ENCODE results near the gene MATCAP1. TPM values are rescaled to one million over a fixed set of nuclear protein-coding genes. Genes with fewer than 3 reads are reported as not detected.

MATCAP1 gene
- total and polyA plus RNA-seq, 2 experiments from 2014 or later = 53.7 to 78.1 TPM

- TF ChIP-seq CTCF (IDR thresholded peaks at IDR 0.05; ENCODE audit: low read depth, low read length) = no peak
- H3K4me1 ChIP-seq (ENCODE audit: low read depth) = no peaks in the 10 kb centered on the region
- peaks cover 2% of the 10 kb centered on the region for H3K27me3 ChIP-seq
- H3K27ac ChIP-seq = no peak overlapping the region
- no peak for DNase-seq (ENCODE audit: low read depth in 1 of 2, low spot score in 1 of 2)
- no peaks in the 10 kb centered on the region for H3K9me3 ChIP-seq (ENCODE audit: low read depth)
- H3K4me3 ChIP-seq = no peak overlapping the region
- H3K36me3 ChIP-seq = peaks cover 19% of the 10 kb centered on the region
Measured at GRCh38 chr16:67146523-67147357, 37.0 kb downstream of the MATCAP1 start.

GRCh38 chr16:67145746-67146145 lies 38.0 kb downstream of the MATCAP1 start:
- H3K27me3 ChIP-seq = no peaks in the 10 kb centered on the region
- no peak for TF ChIP-seq CTCF (IDR thresholded peaks at IDR 0.05; ENCODE audit: low read depth, low read length)
- no peaks in the 10 kb centered on the region for H3K4me1 ChIP-seq (ENCODE audit: low read depth)
- DNase-seq (ENCODE audit: low read depth in 1 of 2, low spot score in 1 of 2) = no peak
- H3K36me3 ChIP-seq = peaks cover 20% of the 10 kb centered on the region
- no peak overlapping the region for H3K27ac ChIP-seq
- no peaks in the 10 kb centered on the region for H3K9me3 ChIP-seq (ENCODE audit: low read depth)
- H3K4me3 ChIP-seq = no peak overlapping the region

GRCh38 chr16:67144943-67145342 lies 38.8 kb downstream of the MATCAP1 start:
- no peak for TF ChIP-seq CTCF (IDR thresholded peaks at IDR 0.05; ENCODE audit: low read depth, low read length)
- Histone ChIP-seq H3K27ac (no peak overlapping the region), H3K27me3 (no peaks in the 10 kb centered on the region), H3K4me1 (ENCODE audit: low read depth) (no peaks in the 10 kb centered on the region), H3K4me3 (no peak overlapping the region), H3K9me3 (ENCODE audit: low read depth) (no peaks in the 10 kb centered on the region), H3K36me3 (peaks cover 28% of the 10 kb centered on the region)
- DNase-seq (ENCODE audit: low read depth in 1 of 2, low spot score in 1 of 2) = no peak

- H3K4me1 ChIP-seq (ENCODE audit: low read depth) = peaks cover 8% of the 10 kb centered on the region
- H3K9me3 ChIP-seq (ENCODE audit: low read depth) = no peaks in the 10 kb centered on the region
- DNase-seq (ENCODE audit: low read depth in 1 of 2, low spot score in 1 of 2) = no peak
- peaks cover 28% of the 10 kb centered on the region for H3K36me3 ChIP-seq
- no peak overlapping the region for H3K27ac ChIP-seq
- H3K4me3 ChIP-seq = no peak overlapping the region
- H3K27me3 ChIP-seq = no peaks in the 10 kb centered on the region
- no peak for TF ChIP-seq CTCF (IDR thresholded peaks at IDR 0.05; ENCODE audit: low read depth, low read length)
Measured at GRCh38 chr16:67142342-67142741, 41.4 kb downstream of the MATCAP1 start.

- H3K27me3 ChIP-seq = no peaks in the 10 kb centered on the region
- peaks cover 8% of the 10 kb centered on the region for H3K4me1 ChIP-seq (ENCODE audit: low read depth)
- TF ChIP-seq CTCF (IDR thresholded peaks at IDR 0.05; ENCODE audit: low read depth, low read length) = no peak
Measured at GRCh38 chr16:67141391-67141790, 42.4 kb downstream of the MATCAP1 start.

More at GRCh38 chr16:67141391-67141790, 42.4 kb downstream of the MATCAP1 start:
- H3K9me3 ChIP-seq (ENCODE audit: low read depth) = no peaks in the 10 kb centered on the region
- H3K36me3 ChIP-seq = peaks cover 26% of the 10 kb centered on the region
- no peak overlapping the region for H3K4me3 ChIP-seq
- H3K27ac ChIP-seq = no peak overlapping the region
- DNase-seq (ENCODE audit: low read depth in 1 of 2, low spot score in 1 of 2) = no peak

Measured in cardiac muscle cell (in vitro differentiated cells and primary cell).